ENCODE results near the gene MMP10. TPM values are rescaled to one million over a fixed set of nuclear protein-coding genes. Genes with fewer than 3 reads are reported as not detected.

The MMP10 gene
- total and polyA plus RNA-seq, 2 experiments from 2014 or later = 0.10 TPM; not detected in 1

DNA sequence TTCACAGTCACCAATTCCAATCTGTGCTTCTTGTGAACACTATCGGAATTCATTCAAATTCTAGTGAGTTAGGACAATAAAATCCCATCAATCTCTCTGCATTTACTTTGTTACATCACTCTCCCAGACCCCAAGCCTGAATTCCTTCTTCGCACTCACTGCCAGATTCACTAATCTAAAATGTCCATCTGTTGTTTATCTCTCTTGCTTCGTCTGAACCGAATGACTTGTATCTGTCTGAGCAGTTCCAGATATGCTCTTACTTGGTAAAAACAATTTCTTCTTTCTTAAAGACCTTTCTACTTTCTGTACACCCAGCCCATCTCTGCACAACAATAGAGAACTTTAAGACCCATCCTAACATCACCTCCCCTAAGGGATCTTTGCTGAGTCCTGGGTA, 7.0 kb downstream of the MMP10 start:
- no peaks in the 10 kb centered on the region for H3F3A ChIP-seq (replicated peaks; ENCODE audit: low read depth)
- H3K4me3 ChIP-seq = no peak overlapping the region
- no peaks in the 10 kb centered on the region; the same call in 2 of the 3 replicates for H3K9me3 Mint-ChIP-seq
- H3K27ac ChIP-seq (ENCODE audit: low read depth) = no peak overlapping the region
- H3K9me2 ChIP-seq (ENCODE audit: insufficient read depth) = no peaks in the 10 kb centered on the region
- DNase-seq (ENCODE audit: low spot score) (no peak), ATAC-seq (no peak)
- no peak overlapping the region for H2AFZ ChIP-seq
- H3K4me2 ChIP-seq = no peak overlapping the region
- H3K79me2 ChIP-seq (replicated peaks; ENCODE audit: insufficient read depth) = no peaks in the 10 kb centered on the region
- H4K20me1 ChIP-seq (replicated peaks; ENCODE audit: insufficient read depth) = no peaks in the 10 kb centered on the region
- H3K27me3 Mint-ChIP-seq (ENCODE audit: insufficient read depth, low read depth, poor library complexity) = no peaks in the 10 kb centered on the region
- H3K4me3 Mint-ChIP-seq = no peak overlapping the region
- H3K4me1 ChIP-seq (ENCODE audit: insufficient read depth) = no peaks in the 10 kb centered on the region
- TF ChIP-seq ZNF331 (CRISPR knock-in tag; IDR thresholded peaks at IDR 0.05; ENCODE audit: low read depth) (no peak), EZH2phosphoT487 (IDR thresholded peaks at IDR 0.05; ENCODE audit: unreplicated experiment) (no peak), POLR2AphosphoS5 (IDR thresholded peaks at IDR 0.05; ENCODE audit: low read depth) (no peak), CREB1 (CRISPR knock-in tag; IDR thresholded peaks at IDR 0.05; ENCODE audit: low read depth) (no peak), NANOG (IDR thresholded peaks at IDR 0.05; ENCODE audit: borderline replicate concordance) (no peak), JUNB (IDR thresholded peaks at IDR 0.05; ENCODE audit: unreplicated experiment) (no peak), ZNF114 (CRISPR knock-in tag; IDR thresholded peaks at IDR 0.05) (no peak), STAT1 (IDR thresholded peaks at IDR 0.05; ENCODE audit: unreplicated experiment) (no peak)
- TF ChIP-seq, protein P1, sequence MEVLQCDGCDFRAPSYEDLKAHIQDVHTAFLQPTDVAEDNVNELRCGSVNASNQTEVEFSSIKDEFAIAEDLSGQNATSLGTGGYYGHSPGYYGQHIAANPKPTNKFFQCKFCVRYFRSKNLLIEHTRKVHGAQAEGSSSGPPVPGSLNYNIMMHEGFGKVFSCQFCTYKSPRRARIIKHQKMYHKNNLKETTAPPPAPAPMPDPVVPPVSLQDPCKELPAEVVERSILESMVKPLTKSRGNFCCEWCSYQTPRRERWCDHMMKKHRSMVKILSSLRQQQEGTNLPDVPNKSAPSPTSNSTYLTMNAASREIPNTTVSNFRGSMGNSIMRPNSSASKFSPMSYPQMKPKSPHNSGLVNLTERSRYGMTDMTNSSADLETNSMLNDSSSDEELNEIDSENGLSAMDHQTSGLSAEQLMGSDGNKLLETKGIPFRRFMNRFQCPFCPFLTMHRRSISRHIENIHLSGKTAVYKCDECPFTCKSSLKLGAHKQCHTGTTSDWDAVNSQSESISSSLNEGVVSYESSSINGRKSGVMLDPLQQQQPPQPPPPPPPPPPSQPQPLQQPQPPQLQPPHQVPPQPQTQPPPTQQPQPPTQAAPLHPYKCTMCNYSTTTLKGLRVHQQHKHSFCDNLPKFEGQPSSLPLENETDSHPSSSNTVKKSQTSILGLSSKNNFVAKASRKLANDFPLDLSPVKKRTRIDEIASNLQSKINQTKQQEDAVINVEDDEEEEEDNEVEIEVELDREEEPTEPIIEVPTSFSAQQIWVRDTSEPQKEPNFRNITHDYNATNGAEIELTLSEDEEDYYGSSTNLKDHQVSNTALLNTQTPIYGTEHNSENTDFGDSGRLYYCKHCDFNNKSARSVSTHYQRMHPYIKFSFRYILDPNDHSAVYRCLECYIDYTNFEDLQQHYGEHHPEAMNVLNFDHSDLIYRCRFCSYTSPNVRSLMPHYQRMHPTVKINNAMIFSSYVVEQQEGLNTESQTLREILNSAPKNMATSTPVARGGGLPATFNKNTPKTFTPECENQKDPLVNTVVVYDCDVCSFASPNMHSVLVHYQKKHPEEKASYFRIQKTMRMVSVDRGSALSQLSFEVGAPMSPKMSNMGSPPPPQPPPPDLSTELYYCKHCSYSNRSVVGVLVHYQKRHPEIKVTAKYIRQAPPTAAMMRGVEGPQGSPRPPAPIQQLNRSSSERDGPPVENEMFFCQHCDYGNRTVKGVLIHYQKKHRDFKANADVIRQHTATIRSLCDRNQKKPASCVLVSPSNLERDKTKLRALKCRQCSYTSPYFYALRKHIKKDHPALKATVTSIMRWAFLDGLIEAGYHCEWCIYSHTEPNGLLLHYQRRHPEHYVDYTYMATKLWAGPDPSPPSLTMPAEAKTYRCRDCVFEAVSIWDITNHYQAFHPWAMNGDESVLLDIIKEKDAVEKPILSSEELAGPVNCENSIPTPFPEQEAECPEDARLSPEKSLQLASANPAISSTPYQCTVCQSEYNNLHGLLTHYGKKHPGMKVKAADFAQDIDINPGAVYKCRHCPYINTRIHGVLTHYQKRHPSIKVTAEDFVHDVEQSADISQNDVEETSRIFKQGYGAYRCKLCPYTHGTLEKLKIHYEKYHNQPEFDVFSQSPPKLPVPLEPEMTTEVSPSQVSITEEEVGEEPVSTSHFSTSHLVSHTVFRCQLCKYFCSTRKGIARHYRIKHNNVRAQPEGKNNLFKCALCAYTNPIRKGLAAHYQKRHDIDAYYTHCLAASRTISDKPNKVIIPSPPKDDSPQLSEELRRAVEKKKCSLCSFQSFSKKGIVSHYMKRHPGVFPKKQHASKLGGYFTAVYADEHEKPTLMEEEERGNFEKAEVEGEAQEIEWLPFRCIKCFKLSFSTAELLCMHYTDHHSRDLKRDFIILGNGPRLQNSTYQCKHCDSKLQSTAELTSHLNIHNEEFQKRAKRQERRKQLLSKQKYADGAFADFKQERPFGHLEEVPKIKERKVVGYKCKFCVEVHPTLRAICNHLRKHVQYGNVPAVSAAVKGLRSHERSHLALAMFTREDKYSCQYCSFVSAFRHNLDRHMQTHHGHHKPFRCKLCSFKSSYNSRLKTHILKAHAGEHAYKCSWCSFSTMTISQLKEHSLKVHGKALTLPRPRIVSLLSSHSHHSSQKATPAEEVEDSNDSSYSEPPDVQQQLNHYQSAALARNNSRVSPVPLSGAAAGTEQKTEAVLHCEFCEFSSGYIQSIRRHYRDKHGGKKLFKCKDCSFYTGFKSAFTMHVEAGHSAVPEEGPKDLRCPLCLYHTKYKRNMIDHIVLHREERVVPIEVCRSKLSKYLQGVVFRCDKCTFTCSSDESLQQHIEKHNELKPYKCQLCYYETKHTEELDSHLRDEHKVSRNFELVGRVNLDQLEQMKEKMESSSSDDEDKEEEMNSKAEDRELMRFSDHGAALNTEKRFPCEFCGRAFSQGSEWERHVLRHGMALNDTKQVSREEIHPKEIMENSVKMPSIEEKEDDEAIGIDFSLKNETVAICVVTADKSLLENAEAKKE (CRISPR knock-in tag; IDR thresholded peaks at IDR 0.05) = no peak
- TF ChIP-seq, protein P2, sequence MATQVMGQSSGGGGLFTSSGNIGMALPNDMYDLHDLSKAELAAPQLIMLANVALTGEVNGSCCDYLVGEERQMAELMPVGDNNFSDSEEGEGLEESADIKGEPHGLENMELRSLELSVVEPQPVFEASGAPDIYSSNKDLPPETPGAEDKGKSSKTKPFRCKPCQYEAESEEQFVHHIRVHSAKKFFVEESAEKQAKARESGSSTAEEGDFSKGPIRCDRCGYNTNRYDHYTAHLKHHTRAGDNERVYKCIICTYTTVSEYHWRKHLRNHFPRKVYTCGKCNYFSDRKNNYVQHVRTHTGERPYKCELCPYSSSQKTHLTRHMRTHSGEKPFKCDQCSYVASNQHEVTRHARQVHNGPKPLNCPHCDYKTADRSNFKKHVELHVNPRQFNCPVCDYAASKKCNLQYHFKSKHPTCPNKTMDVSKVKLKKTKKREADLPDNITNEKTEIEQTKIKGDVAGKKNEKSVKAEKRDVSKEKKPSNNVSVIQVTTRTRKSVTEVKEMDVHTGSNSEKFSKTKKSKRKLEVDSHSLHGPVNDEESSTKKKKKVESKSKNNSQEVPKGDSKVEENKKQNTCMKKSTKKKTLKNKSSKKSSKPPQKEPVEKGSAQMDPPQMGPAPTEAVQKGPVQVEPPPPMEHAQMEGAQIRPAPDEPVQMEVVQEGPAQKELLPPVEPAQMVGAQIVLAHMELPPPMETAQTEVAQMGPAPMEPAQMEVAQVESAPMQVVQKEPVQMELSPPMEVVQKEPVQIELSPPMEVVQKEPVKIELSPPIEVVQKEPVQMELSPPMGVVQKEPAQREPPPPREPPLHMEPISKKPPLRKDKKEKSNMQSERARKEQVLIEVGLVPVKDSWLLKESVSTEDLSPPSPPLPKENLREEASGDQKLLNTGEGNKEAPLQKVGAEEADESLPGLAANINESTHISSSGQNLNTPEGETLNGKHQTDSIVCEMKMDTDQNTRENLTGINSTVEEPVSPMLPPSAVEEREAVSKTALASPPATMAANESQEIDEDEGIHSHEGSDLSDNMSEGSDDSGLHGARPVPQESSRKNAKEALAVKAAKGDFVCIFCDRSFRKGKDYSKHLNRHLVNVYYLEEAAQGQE (IDR thresholded peaks at IDR 0.05; ENCODE audit: unreplicated experiment) = no peak
- TF ChIP-seq, protein P3, sequence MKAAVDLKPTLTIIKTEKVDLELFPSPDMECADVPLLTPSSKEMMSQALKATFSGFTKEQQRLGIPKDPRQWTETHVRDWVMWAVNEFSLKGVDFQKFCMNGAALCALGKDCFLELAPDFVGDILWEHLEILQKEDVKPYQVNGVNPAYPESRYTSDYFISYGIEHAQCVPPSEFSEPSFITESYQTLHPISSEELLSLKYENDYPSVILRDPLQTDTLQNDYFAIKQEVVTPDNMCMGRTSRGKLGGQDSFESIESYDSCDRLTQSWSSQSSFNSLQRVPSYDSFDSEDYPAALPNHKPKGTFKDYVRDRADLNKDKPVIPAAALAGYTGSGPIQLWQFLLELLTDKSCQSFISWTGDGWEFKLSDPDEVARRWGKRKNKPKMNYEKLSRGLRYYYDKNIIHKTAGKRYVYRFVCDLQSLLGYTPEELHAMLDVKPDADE (IDR thresholded peaks at IDR 0.05) = no peak
- TF ChIP-seq, protein P4, sequence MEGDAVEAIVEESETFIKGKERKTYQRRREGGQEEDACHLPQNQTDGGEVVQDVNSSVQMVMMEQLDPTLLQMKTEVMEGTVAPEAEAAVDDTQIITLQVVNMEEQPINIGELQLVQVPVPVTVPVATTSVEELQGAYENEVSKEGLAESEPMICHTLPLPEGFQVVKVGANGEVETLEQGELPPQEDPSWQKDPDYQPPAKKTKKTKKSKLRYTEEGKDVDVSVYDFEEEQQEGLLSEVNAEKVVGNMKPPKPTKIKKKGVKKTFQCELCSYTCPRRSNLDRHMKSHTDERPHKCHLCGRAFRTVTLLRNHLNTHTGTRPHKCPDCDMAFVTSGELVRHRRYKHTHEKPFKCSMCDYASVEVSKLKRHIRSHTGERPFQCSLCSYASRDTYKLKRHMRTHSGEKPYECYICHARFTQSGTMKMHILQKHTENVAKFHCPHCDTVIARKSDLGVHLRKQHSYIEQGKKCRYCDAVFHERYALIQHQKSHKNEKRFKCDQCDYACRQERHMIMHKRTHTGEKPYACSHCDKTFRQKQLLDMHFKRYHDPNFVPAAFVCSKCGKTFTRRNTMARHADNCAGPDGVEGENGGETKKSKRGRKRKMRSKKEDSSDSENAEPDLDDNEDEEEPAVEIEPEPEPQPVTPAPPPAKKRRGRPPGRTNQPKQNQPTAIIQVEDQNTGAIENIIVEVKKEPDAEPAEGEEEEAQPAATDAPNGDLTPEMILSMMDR (conservative IDR thresholded peaks at IDR 0.05; ENCODE audit: low read depth in 2 of 2) = no peak
- H3K27me3 ChIP-seq (ENCODE audit: insufficient read depth) = no peaks in the 10 kb centered on the region
- no peaks in the 10 kb centered on the region for H3K36me3 ChIP-seq (ENCODE audit: insufficient read depth)
- H3K4me1 Mint-ChIP-seq = no peaks in the 10 kb centered on the region
- H3K27ac Mint-ChIP-seq = no peak overlapping the region
- no peaks in the 10 kb centered on the region for H3K36me3 Mint-ChIP-seq (ENCODE audit: low read depth)

All from GM23338 (cell line).